HG03558 (cell line): ENCODE data around the gene CCDC148.
"Not testable (repeated sequence)": the region's sequence is repeated elsewhere in the genome, so short reads cannot be mapped to it uniquely, and the experiment has no call there.

Experiments used
- ATAC-seq: cut with Tn5 transposase; IDR thresholded peaks from one replicate; pipeline ENCODE4 v1.9.1; 2021; ENCODE audit warnings: moderate number of reproducible peaks; ENCODE audit not compliant: unreplicated experiment; ENCODE audit errors: extremely low read depth

The CCDC148 gene

GRCh38 chr2:158484892-158485556 is 28.5 kb upstream of the CCDC148 start:
- no peak for ATAC-seq

- ATAC-seq, result no peak
Measured at GRCh38 chr2:158482594-158482993, 26.0 kb upstream of the CCDC148 start.

GRCh38 chr2:158481116-158481515 is 24.6 kb upstream of the CCDC148 start:
- no peak for ATAC-seq

- no peak for ATAC-seq
Measured at GRCh38 chr2:158478816-158479215, 22.3 kb upstream of the CCDC148 start.

GRCh38 chr2:158478237-158478636 is 21.7 kb upstream of the CCDC148 start:
- ATAC-seq, result no peak

- ATAC-seq, result no peak
Measured at GRCh38 chr2:158477202-158477601, 20.6 kb upstream of the CCDC148 start.

- ATAC-seq, result not testable (repeated sequence)
Measured at GRCh38 chr2:158474526-158475011, 18.0 kb upstream of the CCDC148 start.

- ATAC-seq, result no peak
Measured at GRCh38 chr2:158473719-158474392, 17.3 kb upstream of the CCDC148 start.

GRCh38 chr2:158473300-158473699 is 16.7 kb upstream of the CCDC148 start:
- not testable (repeated sequence) for ATAC-seq

GRCh38 chr2:158472829-158473228 is 16.3 kb upstream of the CCDC148 start:
- not testable (repeated sequence) for ATAC-seq

GRCh38 chr2:158467248-158467647 is 10.7 kb upstream of the CCDC148 start:
- ATAC-seq, result no peak

- ATAC-seq, result peak; percentile 48
Measured at GRCh38 chr2:158464426-158465281, 8.1 kb upstream of the CCDC148 start.

GRCh38 chr2:158463496-158464095 is 7.0 kb upstream of the CCDC148 start:
- no peak for ATAC-seq

- ATAC-seq, result no peak
Measured at GRCh38 chr2:158460632-158461297, 4.2 kb upstream of the CCDC148 start.

GRCh38 chr2:158459161-158460003 is 2.8 kb upstream of the CCDC148 start:
- ATAC-seq, result no peak

- ATAC-seq, result no peak
Measured at GRCh38 chr2:158458617-158458920, 2.0 kb upstream of the CCDC148 start.

GRCh38 chr2:158457826-158458616 is 1.5 kb upstream of the CCDC148 start:
- peak; percentile 25 for ATAC-seq

- ATAC-seq, result peak; percentile 6
Measured at GRCh38 chr2:158457092-158457825, 706 bp upstream of the CCDC148 start.
